ENCODE results near the gene NRIP1. TPM values are rescaled to one million over a fixed set of nuclear protein-coding genes. Genes with fewer than 3 reads are reported as not detected.

The NRIP1 gene
- polyA plus RNA-seq, 1 donor, result 44.5 TPM

GRCh38 chr21:15076730-15077129 lies 11.9 kb upstream of the NRIP1 start:
- Histone ChIP-seq H3K27ac (ENCODE audit: low read length) (no peak overlapping the region), H3K36me3 (ENCODE audit: control insufficient read depth, insufficient read depth, low read length) (no peaks in the 10 kb centered on the region), H3K27me3 (ENCODE audit: control insufficient read depth, insufficient read depth, low read length) (no peaks in the 10 kb centered on the region), H3K4me1 (ENCODE audit: control insufficient read depth, insufficient read depth, low read length) (no peaks in the 10 kb centered on the region), H3K4me3 (ENCODE audit: low read length) (no peak overlapping the region), H3K9me3 (ENCODE audit: control insufficient read depth, low read depth, low read length) (no peaks in the 10 kb centered on the region)
- no peak for DNase-seq
- 100% methylated on average over 1 of the region's 2 CpGs for WGBS (ENCODE audit: insufficient coverage, low lambda C conversion rate)

GRCh38 chr21:15071009-15071408 lies 6.2 kb upstream of the NRIP1 start:
- no peak overlapping the region for H3K27ac ChIP-seq (ENCODE audit: low read length)
- no peak for DNase-seq
- WGBS (ENCODE audit: insufficient coverage, low lambda C conversion rate), result 100% methylated on average over 2 of the region's 6 CpGs
- no peak overlapping the region for H3K4me3 ChIP-seq (ENCODE audit: low read length)
- H3K4me1 ChIP-seq (ENCODE audit: control insufficient read depth, insufficient read depth, low read length), result peaks cover 3% of the 10 kb centered on the region
- no peaks in the 10 kb centered on the region for H3K9me3 ChIP-seq (ENCODE audit: control insufficient read depth, low read depth, low read length)
- no peaks in the 10 kb centered on the region for H3K27me3 ChIP-seq (ENCODE audit: control insufficient read depth, insufficient read depth, low read length)
- no peaks in the 10 kb centered on the region for H3K36me3 ChIP-seq (ENCODE audit: control insufficient read depth, insufficient read depth, low read length)

DNA sequence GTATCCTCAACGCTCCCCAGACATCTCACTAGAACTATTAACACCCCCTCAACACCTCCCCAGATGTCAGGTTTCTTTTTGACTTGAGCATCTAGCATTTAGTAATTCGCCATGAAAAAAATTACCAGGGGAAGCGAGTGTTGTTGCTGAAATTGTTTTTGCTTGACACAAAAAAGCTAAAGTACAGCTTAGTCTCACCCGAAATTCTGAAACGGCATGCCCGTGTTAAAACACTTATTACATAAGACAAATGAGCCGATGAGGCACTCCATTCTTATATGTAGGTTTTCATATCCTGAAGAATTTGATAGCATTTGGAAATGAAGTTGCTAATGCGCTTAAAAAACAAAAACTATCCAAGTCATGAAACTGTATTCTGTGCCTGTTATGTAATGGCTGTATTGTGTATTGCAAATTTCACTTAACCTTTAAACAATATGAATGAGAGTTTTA lies 1.3 kb upstream of the NRIP1 start:
- Histone ChIP-seq H3K27ac (ENCODE audit: low read length) (peak overlapping the region; percentile 94), H3K9me3 (ENCODE audit: control insufficient read depth, low read depth, low read length) (no peaks in the 10 kb centered on the region), H3K36me3 (ENCODE audit: control insufficient read depth, insufficient read depth, low read length) (no peaks in the 10 kb centered on the region), H3K4me1 (ENCODE audit: control insufficient read depth, insufficient read depth, low read length) (peaks cover 3% of the 10 kb centered on the region), H3K4me3 (ENCODE audit: low read length) (peak overlapping the region; percentile 71), H3K27me3 (ENCODE audit: control insufficient read depth, insufficient read depth, low read length) (no peaks in the 10 kb centered on the region)
- 0% methylated on average over 1 of the region's 8 CpGs for WGBS (ENCODE audit: insufficient coverage, low lambda C conversion rate)
- no peak for DNase-seq

GRCh38 chr21:15065392-15066122 lies 757 bp upstream of the NRIP1 start:
- Histone ChIP-seq H3K4me3 (ENCODE audit: low read length) (peak overlapping the region; percentile 71), H3K36me3 (ENCODE audit: control insufficient read depth, insufficient read depth, low read length) (no peaks in the 10 kb centered on the region), H3K9me3 (ENCODE audit: control insufficient read depth, low read depth, low read length) (no peaks in the 10 kb centered on the region), H3K27me3 (ENCODE audit: control insufficient read depth, insufficient read depth, low read length) (no peaks in the 10 kb centered on the region), H3K4me1 (ENCODE audit: control insufficient read depth, insufficient read depth, low read length) (peaks cover 7% of the 10 kb centered on the region), H3K27ac (ENCODE audit: low read length) (peak overlapping the region; percentile 94)
- DNase-seq, result peak; percentile 64 to 86
- no CpG with 5 or more reads among the region's 38 CpGs for WGBS (ENCODE audit: insufficient coverage, low lambda C conversion rate)

- peak in 1 of 2 donors; percentile 66 for DNase-seq
- Histone ChIP-seq H3K9me3 (ENCODE audit: control insufficient read depth, low read depth, low read length) (no peaks in the 10 kb centered on the region), H3K36me3 (ENCODE audit: control insufficient read depth, insufficient read depth, low read length) (no peaks in the 10 kb centered on the region), H3K27me3 (ENCODE audit: control insufficient read depth, insufficient read depth, low read length) (no peaks in the 10 kb centered on the region), H3K4me3 (ENCODE audit: low read length) (peak overlapping the region; percentile 67), H3K4me1 (ENCODE audit: control insufficient read depth, insufficient read depth, low read length) (peaks cover 10% of the 10 kb centered on the region), H3K27ac (ENCODE audit: low read length) (peak overlapping the region; percentile 93)
- 0% methylated on average over 1 of the region's 58 CpGs for WGBS (ENCODE audit: insufficient coverage, low lambda C conversion rate)
These were observed 805 bp downstream of the NRIP1 start for GRCh38 chr21:15063814-15064575.

GRCh38 chr21:15063081-15063813 lies 1.6 kb downstream of the NRIP1 start:
- Histone ChIP-seq H3K9me3 (ENCODE audit: control insufficient read depth, low read depth, low read length) (no peaks in the 10 kb centered on the region), H3K27me3 (ENCODE audit: control insufficient read depth, insufficient read depth, low read length) (no peaks in the 10 kb centered on the region), H3K4me3 (ENCODE audit: low read length) (peak overlapping the region; percentile 67), H3K27ac (ENCODE audit: low read length) (peak overlapping the region; percentile 93), H3K36me3 (ENCODE audit: control insufficient read depth, insufficient read depth, low read length) (no peaks in the 10 kb centered on the region), H3K4me1 (ENCODE audit: control insufficient read depth, insufficient read depth, low read length) (peaks cover 9% of the 10 kb centered on the region)
- WGBS (ENCODE audit: insufficient coverage, low lambda C conversion rate), result 0% methylated on average over 2 of the region's 11 CpGs
- DNase-seq, result peak in 1 of 2 donors; percentile 63

GRCh38 chr21:15062606-15062965 lies 2.2 kb downstream of the NRIP1 start:
- Histone ChIP-seq H3K4me1 (ENCODE audit: control insufficient read depth, insufficient read depth, low read length) (peaks cover 13% of the 10 kb centered on the region), H3K27me3 (ENCODE audit: control insufficient read depth, insufficient read depth, low read length) (no peaks in the 10 kb centered on the region), H3K9me3 (ENCODE audit: control insufficient read depth, low read depth, low read length) (no peaks in the 10 kb centered on the region), H3K4me3 (ENCODE audit: low read length) (peak overlapping the region; percentile 67), H3K36me3 (ENCODE audit: control insufficient read depth, insufficient read depth, low read length) (no peaks in the 10 kb centered on the region), H3K27ac (ENCODE audit: low read length) (peak overlapping the region; percentile 93)
- peak in 1 of 2 donors; percentile 64 for DNase-seq
- WGBS (ENCODE audit: insufficient coverage, low lambda C conversion rate), result 0% methylated on average over 2 of the region's 2 CpGs

DNA sequence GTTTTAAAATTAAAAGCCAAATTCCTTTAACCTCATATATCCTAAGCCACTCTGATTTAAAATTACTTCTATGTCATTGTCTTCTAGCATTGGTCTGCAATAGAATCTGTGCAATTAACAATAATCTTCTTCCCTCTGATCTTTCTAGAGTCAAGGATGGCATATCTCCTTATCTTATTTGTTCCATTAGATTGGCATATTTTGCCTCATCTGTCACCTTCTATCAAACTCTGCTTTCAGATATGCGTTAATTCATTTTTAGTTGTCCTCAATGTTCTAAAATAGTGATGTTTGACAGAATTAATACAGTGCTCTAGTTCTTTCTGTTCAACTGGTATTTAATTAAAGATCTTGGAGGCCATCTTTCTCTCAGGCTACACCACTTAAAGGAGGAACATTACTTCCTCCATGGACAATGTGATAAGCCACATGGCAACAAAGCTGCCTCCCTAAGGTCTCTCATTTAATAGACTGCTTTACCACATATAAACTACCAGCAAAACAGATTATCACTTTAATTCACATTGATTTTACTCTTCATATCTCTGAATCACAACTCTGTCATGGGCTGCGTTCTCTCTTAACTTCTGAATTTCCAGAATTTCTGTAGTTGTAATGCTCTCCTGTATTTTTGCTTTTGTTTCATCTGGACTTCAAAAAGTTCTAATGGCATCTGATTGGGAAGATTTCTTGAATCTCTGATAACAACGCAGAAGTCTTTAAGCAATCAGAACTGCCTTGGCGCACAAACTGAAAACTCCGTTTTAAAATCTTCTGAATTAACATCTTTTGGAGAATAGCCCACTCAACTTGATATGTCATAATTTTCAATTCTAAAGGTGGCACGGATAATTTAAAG lies 2.8 kb downstream of the NRIP1 start:
- 16% methylated on average over 3 of the region's 6 CpGs for WGBS (ENCODE audit: insufficient coverage, low lambda C conversion rate)
- Histone ChIP-seq H3K27me3 (ENCODE audit: control insufficient read depth, insufficient read depth, low read length) (no peaks in the 10 kb centered on the region), H3K27ac (ENCODE audit: low read length) (peak overlapping the region; percentile 93), H3K4me3 (ENCODE audit: low read length) (peak overlapping the region; percentile 67), H3K36me3 (ENCODE audit: control insufficient read depth, insufficient read depth, low read length) (no peaks in the 10 kb centered on the region), H3K9me3 (ENCODE audit: control insufficient read depth, low read depth, low read length) (no peaks in the 10 kb centered on the region), H3K4me1 (ENCODE audit: control insufficient read depth, insufficient read depth, low read length) (peaks cover 19% of the 10 kb centered on the region)
- peak in 1 of 2 donors; percentile 43 for DNase-seq

DNA sequence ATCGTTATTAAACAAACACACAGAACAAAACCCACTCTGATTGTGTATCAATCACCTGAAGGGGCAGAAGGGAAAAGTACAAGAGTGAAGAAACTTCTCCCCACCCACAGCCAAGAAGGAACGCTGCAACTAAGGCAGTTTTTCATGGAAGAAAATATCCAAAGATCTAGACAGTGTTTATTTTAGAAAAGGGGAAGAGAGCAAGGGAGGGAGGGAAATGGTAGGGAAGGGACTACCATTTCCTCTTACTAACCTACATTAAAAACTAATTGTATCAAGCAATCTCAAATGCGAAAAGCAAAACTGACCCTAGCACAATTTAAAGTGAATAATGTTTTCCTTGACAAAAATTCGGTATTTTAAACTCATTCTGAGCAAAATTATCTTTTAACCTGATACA lies 3.5 kb downstream of the NRIP1 start:
- Histone ChIP-seq H3K9me3 (ENCODE audit: control insufficient read depth, low read depth, low read length) (no peaks in the 10 kb centered on the region), H3K27ac (ENCODE audit: low read length) (peak overlapping the region; percentile 93), H3K4me3 (ENCODE audit: low read length) (no peak overlapping the region), H3K27me3 (ENCODE audit: control insufficient read depth, insufficient read depth, low read length) (no peaks in the 10 kb centered on the region), H3K36me3 (ENCODE audit: control insufficient read depth, insufficient read depth, low read length) (no peaks in the 10 kb centered on the region), H3K4me1 (ENCODE audit: control insufficient read depth, insufficient read depth, low read length) (peaks cover 25% of the 10 kb centered on the region)
- WGBS (ENCODE audit: insufficient coverage, low lambda C conversion rate), result 25% methylated on average over 1 of the region's 4 CpGs
- no peak for DNase-seq

Measured in large intestine (tissue), 3 donors.